HG02571 (cell line): ENCODE data around the gene LACTBL1.
A peak's percentile ranks its signal among the peaks of the same experiment; 100 is the strongest.
"Not testable (repeated sequence)": the region's sequence is repeated elsewhere in the genome, so short reads cannot be mapped to it uniquely, and the experiment has no call there.

Source experiments
- ATAC-seq: cut with Tn5 transposase; IDR thresholded peaks from one replicate; pipeline ENCODE4 v1.9.1; 2021; ENCODE audit warnings: mild to moderate bottlenecking, moderate library complexity; ENCODE audit not compliant: unreplicated experiment

Gene LACTBL1

DNA sequence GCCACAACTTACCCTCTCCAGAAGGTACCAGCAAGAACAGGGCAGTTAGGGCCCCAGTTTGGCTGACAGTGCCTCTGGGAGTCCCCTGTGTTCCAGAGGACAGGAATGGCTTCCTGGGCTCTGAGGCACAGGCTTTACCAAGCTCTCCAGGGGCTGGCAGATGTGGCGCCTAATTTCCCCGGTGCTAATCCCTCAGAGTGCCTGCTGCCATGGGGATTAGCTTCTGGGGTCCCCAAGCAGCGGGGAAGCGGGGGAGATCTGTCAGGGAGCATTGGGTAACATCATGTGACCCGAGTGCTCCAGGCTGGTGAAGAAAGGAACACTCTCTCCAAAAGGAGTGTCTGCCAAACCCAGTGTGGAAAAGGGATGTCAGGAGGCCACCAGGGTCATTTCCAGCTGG lies at the start of gene LACTBL1:
TSS of gene LACTBL1 (minus strand) at position 107 of the 400 bp plus-strand sequence. CDS start 550 bp downstream, outside the sequence.
- ATAC-seq: no peak

GRCh38 chr1:23021834-23022233 lies 49.2 kb upstream of the LACTBL1 start:
- no peak for ATAC-seq

DNA sequence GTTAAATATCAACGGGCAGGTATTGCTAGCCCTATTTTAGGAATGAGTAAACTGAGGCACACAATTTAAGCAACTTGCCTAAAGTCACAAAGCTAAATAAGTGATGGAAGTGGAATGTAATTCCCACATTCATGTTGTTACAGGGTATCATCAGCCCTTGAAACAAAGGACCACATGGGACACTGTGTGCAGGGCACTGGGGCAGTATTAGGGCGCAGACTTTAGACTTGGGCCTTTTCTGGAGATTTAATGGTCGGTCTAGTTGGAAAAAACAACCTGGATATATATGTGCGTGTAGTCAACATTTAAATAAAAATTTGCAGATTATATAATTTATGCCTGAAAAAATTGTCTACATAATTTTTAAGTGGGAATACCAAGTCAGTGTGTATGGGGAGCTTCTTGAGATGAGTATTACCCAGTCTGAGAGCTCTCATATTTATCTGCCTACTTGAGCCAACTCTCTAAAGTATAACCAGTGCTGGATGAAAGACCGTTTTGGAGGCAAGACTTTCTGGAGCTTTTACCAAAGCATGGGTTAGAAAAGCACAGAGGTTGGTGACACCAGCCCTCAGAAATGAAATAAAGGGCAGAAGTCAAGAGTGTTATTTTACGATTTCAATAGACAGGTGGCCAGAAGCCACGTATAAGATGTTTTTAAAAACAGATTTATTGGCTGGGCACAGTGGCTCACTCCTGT lies 48.2 kb upstream of the LACTBL1 start:
- ATAC-seq: no peak

GRCh38 chr1:23019863-23020625 lies 47.4 kb upstream of the LACTBL1 start:
- ATAC-seq: peak; percentile 32

DNA sequence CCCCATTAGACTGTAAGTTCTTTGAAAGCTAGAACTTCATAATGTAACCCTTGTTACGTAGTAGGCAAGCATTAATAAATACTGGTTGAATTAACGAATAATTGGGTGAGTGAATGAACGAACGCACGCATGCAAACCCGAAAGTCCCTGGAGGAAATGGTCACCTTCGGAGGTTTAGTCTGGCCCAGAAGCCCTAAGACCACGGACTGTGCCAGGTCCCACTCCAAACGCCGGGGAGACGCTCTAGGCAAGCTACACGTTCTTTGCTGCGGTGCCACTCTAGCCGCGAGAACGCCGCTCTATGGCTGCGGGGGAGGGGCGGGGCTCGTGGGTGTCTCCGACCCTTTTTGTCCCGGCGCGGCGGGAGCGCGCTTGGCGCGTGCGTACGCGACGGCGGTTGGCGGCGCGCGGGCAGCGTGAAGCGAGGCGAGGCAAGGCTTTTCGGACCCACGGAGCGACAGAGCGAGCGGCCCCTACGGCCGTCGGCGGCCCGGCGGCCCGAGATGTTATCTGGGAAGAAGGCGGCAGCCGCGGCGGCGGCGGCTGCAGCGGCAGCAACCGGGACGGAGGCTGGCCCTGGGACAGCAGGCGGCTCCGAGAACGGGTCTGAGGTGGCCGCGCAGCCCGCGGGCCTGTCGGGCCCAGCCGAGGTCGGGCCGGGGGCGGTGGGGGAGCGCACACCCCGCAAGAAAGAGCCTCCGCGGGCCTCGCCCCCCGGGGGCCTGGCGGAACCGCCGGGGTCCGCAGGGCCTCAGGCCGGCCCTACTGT lies 46.6 kb upstream of the LACTBL1 start, which contains the start of gene KDM1A:
TSS of gene KDM1A (plus strand) at position 375 of the 769 bp plus-strand sequence. CDS start at position 504, 129 bp downstream.
- peak; percentile 92 for ATAC-seq

DNA sequence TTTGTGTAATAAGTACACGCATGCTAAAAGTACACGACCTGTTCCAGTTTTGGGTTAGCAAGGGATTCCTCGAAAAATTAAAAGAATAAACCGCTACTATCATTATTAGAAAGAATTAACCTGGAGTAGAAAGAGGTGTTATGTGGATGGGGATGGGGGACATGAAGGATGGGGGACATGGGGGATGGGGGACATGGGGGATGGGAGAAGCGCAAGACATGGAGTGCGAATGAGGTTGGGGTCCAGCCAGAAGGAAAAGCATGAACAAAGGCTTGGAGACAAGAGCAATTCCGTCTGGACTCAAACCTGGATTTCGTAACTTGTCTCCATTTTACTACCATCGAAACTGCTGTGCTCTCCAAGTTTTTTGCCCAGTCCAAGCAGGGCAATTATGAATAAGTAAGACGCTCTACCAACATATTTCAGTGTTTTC lies 46.0 kb upstream of the LACTBL1 start:
- no peak for ATAC-seq

DNA sequence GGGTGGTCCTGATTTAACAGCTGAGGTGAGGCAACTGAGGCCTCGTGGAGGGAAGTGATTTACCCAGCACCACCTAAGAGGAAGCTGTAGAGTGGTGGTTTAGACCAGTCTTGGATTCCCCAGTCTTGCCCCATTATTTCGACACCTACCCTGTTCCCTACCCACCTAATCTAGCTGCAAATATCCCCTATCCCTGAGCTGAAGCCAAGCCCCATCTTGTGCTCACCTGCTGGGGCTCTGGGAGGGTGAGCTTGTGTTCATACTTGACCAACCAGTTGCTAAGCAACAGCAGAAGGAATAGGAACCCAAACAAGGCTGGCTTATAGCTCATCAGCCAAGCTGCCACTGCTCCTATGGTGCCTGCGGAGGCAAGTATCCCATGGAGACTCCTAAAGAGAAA lies 41.0 kb upstream of the LACTBL1 start:
- no peak for ATAC-seq

DNA sequence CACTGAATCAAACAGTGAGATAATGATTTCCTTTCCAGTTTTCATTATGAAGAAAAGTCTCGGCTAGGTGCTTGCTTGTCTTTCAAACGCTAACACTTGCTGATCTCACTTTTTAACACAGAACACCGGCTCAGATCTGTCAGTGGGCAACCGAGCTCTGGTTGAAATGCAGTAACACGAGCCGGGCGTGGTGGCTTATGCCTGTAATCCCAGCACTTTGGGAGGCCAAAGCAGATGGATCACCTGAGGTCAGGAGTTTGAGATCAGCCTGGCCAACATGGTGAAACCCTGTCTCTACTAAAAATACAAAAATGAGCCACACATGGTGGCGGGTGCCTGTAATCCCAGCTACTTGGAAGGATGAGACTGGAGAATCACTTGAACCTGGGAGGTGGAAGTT lies 37.4 kb upstream of the LACTBL1 start:
- ATAC-seq: not testable (repeated sequence)

DNA sequence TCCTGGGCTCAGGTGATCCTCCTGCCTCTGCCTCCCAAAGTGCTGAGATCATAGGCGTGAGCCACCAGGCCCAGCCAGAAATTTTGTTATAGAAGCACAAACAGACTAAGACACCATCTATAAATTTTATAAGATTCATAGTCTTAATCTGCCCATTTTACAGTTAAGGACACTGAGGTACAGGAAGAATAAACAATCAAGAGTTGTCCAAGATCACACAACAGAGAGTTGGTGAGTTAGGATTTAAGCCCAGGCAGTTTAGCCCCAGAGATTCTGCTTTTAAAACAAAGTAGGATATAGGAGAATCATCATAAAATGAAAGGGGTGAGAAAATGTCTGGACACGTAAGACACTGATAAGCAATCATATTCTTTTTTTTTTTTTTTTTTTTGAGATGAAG lies 36.2 kb upstream of the LACTBL1 start:
- no peak for ATAC-seq

DNA sequence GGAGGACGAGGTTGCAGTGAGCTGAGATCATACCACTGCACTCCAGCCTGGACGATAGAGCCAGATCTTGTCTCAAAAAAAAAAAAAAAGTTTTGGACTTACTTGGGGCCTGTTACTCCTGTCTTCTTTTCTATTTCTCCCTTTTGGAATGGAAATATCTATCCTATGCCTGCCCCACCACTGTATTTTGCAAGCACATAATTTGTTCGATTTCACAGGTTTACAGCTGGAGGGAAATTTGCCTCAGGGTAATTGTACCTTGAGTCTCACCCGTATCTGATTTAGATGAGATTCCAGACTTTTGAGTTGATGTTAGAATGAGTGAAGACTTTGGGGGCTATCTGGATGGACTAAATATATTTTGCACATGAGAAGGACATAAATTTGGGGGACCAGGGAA lies 34.4 kb upstream of the LACTBL1 start:
- no peak for ATAC-seq

GRCh38 chr1:23004769-23005168 lies 32.1 kb upstream of the LACTBL1 start:
- ATAC-seq: not testable (repeated sequence)

DNA sequence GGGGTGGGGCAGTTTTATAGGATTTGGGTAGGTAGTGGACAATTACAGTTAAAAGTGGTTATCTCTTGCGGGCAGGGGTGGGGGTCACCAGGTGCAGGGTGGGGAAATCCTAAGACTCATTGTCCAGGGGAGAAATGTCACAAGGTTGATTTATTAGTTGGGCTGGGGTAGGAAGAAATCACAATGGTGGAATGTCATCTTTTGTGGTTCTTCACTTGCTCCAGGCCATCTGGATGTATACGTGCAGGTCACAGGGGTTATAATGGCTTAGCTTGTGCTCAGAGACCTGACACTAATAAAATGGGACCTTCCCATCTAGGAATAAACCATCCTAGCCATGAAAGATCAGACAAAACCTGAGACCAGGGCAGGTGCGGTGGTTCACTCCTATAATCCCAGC lies 31.4 kb upstream of the LACTBL1 start:
- no peak for ATAC-seq

DNA sequence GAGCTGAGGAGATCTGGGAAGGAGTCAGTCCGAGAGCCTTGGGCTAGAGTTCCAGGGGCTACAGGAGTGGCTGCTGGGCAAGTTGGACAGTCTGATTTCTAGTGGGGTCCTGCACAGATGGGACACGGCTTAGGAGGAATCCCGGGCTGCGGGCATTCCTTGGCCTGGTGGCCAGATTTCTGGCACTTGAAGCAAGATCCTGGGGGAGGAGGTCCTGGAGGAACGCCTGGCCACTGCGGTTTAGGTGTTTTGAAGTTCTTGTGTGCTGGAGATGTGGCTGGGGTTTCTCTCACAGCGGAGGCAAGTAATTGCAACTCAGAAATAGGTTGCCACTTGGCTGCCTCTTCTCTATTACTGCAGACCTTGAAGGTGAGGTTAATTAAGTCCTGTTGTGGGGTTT lies 29.6 kb upstream of the LACTBL1 start:
- not testable (repeated sequence) for ATAC-seq

- ATAC-seq: not testable (repeated sequence)
Observed at GRCh38 chr1:23000133-23000532, 27.5 kb upstream of the LACTBL1 start.

DNA sequence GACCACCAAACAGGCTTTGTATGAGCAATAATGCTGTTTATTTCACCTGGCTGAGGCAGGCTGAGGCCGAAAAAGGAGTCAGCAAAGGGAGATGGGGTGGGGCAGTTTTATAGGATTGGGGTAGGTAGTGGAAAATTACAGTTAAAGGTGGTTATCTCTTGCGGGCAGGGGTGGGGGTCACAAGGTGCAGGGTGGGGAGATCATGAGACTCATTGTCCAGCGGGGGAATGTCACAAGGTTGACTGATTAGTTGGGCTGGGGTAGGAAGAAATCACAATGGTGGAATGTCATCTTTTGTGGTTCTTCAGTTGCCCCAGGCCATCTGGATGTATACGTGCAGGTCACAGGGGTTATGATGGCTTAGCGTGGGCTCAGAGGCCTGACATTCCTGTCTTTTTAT lies 24.9 kb upstream of the LACTBL1 start:
- ATAC-seq: not testable (repeated sequence)

GRCh38 chr1:22995774-22996173 lies 23.1 kb upstream of the LACTBL1 start:
- ATAC-seq: no peak

- not testable (repeated sequence) for ATAC-seq
Observed at GRCh38 chr1:22993220-22993795, 20.6 kb upstream of the LACTBL1 start.

DNA sequence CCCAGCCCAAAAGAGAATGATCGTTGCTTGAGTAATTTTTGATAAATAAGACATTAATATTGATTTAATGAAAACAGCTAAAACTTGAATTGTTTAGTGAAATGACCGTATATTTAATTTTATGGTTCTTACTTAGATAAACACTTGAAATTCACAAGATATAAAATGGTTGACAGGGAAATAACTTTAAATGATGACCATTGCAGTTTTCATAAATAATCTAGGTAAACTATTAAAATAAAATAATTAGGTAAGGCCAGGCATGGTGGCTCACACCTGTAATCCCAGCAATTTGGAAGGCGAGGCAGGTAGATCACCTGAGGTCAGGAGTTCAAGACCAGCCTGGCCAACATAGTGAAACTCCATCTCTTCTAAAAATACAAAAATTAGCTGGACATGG lies 19.7 kb upstream of the LACTBL1 start:
- not testable (repeated sequence) for ATAC-seq

GRCh38 chr1:22983944-22984343 lies 11.3 kb upstream of the LACTBL1 start:
- ATAC-seq: no peak

DNA sequence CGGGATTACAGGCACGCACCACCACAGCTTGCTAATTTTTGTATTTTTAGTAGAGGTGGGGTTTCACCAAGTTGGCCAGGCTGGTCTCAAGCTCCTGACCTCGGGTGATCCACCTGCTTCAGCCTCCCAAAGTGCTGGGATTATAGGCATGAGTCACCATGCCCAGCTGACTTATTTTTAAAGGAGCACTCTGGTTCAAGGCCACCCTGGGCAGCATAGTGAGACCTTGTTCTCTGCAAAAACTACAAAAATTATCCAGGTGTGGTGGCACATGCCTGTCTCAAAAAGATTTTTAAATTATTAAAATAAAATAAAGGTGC lies 7.8 kb upstream of the LACTBL1 start:
- ATAC-seq: not testable (repeated sequence)

GRCh38 chr1:22978299-22978698 lies 5.6 kb upstream of the LACTBL1 start:
- ATAC-seq: no peak
